NCI-H2227 treated with DMSO at 0.1 percent for 48 hours (cell line): ENCODE data around the gene SYNDIG1.

Experiments used
- DNase-seq: peaks from one replicate; lab custom pipeline; 2025; lab: John Stamatoyannopoulos, UW

The SYNDIG1 gene

GRCh38 chr20:24473435-24474223 lies 4.2 kb downstream of the SYNDIG1 start:
- no peak for DNase-seq

DNA sequence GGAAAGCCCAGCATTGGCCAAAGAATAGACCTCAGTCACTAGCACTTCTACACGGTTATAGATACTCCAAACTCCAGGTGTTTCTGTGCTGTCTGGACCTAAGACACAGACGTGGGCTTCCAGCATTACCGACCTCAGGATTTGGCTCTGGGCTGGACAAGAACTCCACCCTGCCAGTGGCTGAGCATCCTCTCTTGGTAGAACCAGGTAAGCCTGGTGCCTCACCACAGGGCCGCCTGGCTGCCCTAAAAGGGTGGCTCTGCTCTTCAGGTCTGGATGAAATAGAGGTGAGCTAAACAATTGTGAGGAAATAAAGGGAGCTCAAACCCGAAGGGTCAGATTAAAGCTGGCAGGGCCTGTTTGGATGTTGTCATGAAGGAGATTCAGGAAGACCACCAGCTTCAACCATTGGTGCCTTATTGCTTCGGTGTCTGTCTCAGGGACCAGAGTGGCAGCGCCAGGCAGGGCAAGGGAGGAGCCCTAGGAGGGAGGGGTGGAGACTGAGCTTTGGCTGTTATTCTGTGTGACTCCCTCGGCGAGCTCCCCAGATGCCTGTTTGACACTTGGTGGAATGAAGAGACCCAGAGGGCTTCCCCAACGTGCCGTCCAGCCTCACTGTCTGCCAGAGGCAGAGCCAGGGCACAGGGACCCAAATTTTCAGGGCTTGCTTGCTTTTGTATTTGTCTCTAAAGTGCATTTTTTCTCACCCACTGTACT lies 8.6 kb downstream of the SYNDIG1 start:
- no peak for DNase-seq

DNA sequence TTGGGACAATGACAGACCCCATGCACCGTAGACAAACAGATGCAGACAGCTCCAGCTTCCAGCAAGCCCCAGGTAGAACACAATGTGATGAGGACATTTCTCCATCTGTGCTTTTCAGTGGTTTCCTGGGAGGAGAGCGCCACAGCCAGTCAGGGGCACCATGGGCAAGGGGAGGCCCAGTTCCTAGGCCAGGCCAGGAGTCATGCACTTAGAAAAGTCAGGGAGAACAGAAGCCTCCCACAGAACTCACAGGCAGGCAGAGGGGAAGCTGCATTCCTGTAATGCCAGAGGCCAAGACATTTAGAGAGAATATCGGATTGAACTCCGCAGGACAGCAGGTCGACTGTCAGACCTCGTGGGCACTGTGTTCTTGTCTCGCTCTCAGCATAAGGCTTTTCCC lies 9.2 kb downstream of the SYNDIG1 start:
- DNase-seq, result no peak

DNA sequence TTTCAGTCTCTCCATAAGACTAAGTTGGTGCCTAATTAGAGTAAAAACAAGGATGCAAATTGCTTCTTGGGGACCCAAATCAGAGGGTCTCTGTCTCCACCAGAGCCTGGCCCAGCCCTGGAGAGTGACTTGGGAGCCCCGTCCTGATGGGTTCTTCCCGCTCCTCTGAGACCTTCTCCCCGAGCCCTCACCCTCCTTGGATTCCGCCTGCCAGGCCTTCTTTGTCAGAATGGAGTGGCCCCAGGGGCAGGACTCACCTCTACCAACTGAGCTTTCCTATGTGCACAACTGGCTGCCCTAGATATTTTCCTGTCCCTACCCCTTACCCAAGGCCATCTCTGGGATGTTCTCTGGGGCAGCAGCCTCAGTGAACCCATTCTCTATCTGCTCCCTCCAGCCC lies 9.7 kb downstream of the SYNDIG1 start:
- DNase-seq, result no peak

GRCh38 chr20:24479595-24479994 lies 10.2 kb downstream of the SYNDIG1 start:
- no peak for DNase-seq

DNA sequence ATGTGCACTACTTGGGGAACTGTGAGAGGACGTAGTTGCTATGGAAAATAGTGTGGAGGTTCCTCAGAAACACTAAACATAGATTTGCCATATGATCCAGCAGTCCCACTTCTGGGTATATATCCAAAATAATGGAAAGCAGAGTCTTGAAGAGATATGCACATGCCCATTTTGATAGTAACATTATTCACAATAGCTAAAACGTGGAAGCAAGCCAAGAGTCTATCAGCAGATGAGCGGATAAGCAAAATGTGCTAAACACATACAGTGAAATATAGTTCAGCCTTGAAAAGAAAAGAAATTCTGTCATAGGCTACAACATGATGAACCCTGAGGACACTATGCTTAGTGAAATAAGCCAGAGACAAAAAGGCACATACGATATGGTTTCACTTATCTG lies 11.1 kb downstream of the SYNDIG1 start:
- DNase-seq, result no peak

DNA sequence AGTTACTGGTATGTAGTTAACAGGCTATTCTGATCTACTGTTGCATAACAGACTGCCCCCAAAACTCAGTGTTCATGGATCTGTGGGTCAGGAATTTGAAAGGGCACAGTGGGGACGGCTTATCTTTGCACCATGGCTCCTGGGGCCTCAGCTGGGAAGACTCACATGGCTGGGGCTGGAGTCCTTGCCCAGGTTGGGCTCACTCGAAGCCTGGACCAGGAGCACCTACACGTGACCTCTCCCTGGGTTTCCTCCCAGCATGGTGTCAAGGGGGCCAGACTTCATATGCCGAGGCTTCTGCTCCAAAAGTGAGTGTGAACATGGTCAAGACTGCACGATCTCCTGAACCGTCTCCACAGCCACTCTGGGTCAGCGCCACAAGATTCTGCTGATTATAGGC lies 11.7 kb downstream of the SYNDIG1 start:
- no peak for DNase-seq

DNA sequence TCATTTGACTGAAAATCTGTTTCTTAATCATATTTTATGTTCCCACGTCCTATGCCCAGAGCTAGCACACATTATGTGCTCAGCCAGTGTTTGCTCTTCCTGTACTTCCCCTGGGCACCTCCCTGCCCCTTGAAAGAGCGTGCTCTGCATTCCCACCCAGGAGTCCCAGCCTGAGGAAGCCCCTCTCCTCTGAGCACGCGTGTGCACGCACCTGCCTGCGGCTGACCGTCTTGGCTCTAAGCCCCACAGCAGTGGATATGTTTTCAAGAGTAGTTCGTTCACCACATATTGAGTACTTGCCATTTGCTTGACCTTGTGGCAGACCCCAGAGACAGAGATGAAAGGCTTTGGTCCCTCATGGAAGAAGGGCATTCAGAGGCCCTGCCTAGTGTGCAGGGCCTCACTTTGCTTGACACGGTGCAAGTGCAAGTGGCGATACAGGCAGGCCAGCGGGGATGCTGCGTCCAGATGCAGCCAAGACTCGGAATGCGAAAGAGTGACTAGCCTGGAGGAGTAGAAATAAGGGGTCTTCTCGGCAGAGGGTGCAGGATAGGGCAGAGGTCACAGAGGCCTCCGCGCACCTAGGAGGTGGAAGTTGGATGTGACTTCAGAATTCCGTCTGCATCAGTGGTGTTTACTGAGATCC lies 14.1 kb downstream of the SYNDIG1 start:
- no peak for DNase-seq

- no peak for DNase-seq
Measured at GRCh38 chr20:24484081-24484450, 14.6 kb downstream of the SYNDIG1 start.

- no peak for DNase-seq
Measured at GRCh38 chr20:24485981-24486380, 16.6 kb downstream of the SYNDIG1 start.

DNA sequence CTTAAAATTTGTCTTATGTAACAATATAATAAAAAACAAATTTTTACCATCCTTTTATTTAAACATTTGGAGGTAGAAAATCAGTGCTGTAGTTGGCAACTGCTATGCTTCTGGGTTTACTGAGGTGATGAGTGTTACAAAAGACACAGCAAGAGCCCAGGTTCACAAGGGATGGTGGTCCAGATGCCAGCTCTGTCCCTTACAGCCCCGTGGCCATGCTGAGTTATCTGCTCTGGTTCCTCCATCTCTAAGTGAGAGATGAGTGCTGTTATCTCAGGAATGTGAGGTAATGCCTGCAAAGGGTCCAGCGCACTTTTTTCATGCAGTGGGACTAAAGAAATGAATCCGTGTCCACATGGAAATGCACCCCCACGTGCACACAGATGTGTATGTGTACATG lies 17.8 kb downstream of the SYNDIG1 start:
- no peak for DNase-seq

- no peak for DNase-seq
Measured at GRCh38 chr20:24487648-24488047, 18.2 kb downstream of the SYNDIG1 start.

- no peak for DNase-seq
Measured at GRCh38 chr20:24488064-24488799, 18.8 kb downstream of the SYNDIG1 start.

- DNase-seq, result no peak
Measured at GRCh38 chr20:24488800-24489175, 19.4 kb downstream of the SYNDIG1 start.

- no peak for DNase-seq
Measured at GRCh38 chr20:24489193-24489592, 19.8 kb downstream of the SYNDIG1 start.

DNA sequence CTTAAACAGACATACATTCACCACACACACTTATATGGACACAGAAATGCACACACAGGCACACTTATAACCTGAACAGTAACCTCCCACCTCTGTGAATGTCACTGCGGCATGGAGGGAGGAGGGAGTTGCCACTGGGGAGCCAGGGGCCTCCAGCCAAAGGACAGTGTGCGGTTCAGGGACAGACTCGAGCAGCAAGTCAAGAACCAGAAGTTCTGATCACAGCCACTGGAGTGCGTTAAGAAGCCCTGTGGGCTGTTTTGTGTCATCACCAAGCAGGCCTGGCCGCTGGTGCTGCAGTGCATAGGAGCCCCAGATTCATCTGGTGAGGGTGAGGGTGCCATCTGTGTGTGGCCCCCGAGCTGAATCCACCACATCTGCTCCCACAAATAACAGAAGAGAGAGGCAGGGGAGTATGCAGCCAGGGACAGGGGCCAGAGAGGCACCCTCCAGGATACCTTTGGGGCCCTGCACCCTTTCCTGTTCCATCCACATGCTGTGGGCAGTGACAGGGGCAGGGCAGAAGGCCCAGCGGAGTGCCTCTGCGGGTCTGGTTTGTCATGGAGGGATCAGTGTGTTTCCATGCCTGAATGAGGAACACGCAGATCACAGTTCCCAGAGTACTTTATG lies 20.3 kb downstream of the SYNDIG1 start:
- no peak for DNase-seq

DNA sequence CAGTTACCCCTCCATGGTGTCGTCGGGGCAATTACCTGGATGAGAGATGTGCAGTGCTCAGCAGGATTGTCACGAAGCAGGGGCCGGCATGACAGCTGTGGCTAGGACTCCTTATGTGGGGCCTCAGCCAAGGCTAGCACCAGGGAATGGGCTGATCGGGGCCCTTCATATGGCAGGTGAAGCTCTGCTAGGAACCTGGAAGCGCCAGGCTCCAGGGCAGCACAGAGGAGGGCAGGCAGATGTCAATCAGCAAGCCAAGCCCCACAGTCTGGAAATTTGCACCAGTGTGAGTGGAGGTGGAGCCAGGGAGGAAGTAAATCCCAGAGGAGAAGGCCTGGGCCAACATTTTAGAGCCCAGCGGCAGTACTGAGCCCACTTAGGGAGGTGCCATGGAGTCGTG lies 21.2 kb downstream of the SYNDIG1 start:
- no peak for DNase-seq

DNA sequence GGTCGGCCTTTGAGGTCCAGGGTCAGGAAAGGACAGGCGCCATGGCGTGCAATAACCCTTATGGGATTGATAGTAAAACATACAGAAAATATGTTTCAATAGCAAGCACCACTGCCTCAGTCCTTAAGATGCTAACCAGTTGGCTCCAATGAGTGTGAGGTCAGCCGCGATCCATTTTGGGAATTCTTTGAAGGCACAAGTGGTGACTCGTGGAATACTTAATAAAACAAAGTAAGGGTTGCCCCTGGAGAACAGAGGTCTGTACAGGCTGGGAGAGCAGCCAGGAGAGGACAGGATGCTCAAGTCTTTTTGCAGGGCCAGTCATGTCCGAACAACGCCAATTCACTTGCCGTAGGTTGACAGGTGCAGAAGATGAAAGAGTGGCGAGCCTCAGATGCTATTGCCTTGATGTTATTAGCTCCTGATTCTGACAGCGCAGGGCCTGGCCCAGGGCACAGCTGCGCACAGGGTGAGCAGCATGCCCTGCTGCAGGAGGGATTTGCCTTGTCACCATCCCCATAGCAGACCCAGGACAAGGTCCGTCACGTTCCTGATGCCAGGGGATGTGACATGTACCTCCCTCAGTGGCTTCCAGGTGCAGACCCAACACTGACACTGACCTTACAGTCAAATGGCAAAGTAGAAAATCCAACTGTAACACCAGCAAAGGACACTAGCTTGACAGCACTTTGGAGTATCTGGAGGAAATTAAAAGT lies 21.8 kb downstream of the SYNDIG1 start:
- no peak for DNase-seq

GRCh38 chr20:24492031-24492607 lies 22.7 kb downstream of the SYNDIG1 start:
- DNase-seq, result no peak

DNA sequence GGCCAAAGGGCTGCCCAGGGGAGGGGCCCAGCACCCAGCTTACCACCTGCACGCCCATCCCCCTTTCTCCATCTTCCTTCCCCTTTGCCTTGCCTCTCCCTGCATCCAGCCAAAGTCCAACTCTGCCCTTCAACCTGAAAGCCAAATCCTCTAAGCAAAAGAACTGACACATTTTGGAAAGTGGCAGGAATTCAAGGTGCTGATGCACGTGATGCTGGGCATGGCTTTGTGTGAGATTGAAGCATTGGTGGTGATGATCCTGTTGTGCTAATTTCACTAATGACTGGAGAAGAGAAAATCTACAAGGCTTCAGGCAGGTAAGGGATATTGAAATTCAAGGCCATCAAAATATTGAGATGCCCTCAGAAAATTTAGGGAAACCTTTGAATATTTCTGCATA lies 23.3 kb downstream of the SYNDIG1 start:
- DNase-seq, result no peak

DNA sequence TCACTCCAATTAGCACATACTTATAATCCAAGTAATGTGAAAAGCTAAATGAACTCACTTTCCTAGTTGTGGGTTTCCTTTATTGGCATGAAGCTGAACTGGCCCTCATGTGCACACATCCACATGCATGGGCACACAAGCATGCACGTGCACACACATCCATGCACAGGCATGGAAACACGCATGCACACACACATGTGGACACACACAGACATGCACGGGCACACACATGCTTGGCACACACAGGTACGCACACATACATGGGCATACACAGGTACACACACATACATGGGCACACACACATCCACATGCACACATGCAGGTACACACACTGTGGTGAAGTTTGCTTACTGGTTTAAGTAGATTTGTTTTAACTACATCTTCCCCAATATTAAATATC lies 23.8 kb downstream of the SYNDIG1 start:
- no peak for DNase-seq
